HCT116 (cell line): ENCODE measurements around the gene DHX15. TPM values are rescaled to one million over a fixed set of nuclear protein-coding genes. Genes with fewer than 3 reads are reported as not detected.

ENCODE experiments used
- ATAC-seq: fragments of 200-7000 bp; cut with Tn5 transposase; 2 replicates; pipeline ENCODE4 v1.9.1; 2020; ENCODE audit warnings: mild to moderate bottlenecking, moderate library complexity
- BruUV-seq: library from RNA; stranded (reverse); fragments of 400-500 nt; replicated peaks from 2 replicates; lab custom pipeline; 2021; lab: Mats Ljungman, UMichigan
- CTCF ChIA-PET: fragments of 300-600 bp; sonication (Branson Sonifier 250); formaldehyde crosslinking; loops from one replicate; lab custom pipeline; 2021; ENCODE audit warnings: antibody characterized with exemption; lab: Charles Lee
- POLR2A ChIA-PET: fragments of 300-600, 350-600 bp; sonication (Branson Sonifier 250); formaldehyde crosslinking; loops from one replicate; lab custom pipeline; 2021; ENCODE audit warnings: antibody characterized with exemption; lab: Charles Lee
- RAD21 ChIA-PET, 2 experiments: fragments of 300-600 bp; sonication (Branson Sonifier 250); formaldehyde crosslinking; loops; one replicate each; lab custom pipeline; 2023; ENCODE audit warnings: low total read pairs in 2 of 2; ENCODE audit not compliant: uncharacterized antibody in 2 of 2, unreplicated experiment in 2 of 2, low non-redundant PET in 1 of 2; lab: Charles Lee
- DNase-seq: peaks from one replicate; pipeline ENCODE4 v3.0.0-alpha.2; 2010; ENCODE audit warnings: low read depth, low spot score
- H2AFZ ChIP-seq: fragments of 200-600 bp; shearing (Covaris generic), sonication (generic); 2 replicates; pipeline ENCODE4 v1.6.1; 2017; ENCODE audit warnings: low read depth, mixed run types, mixed read lengths, antibody characterized with exemption, low read length; ENCODE audit not compliant: poor library complexity, severe bottlenecking
- H3K27ac ChIP-seq: 2 replicates; pipeline ENCODE4 v1.5.1; 2012; ENCODE audit warnings: low read depth, low read length
- H3K27me3 ChIP-seq: fragments of 200-600 bp; sonication (generic); 2 replicates; pipeline ENCODE4 v1.6.1; 2016; ENCODE audit warnings: mixed run types, low read length, mixed read lengths; ENCODE audit not compliant: insufficient read depth
- H3K36me3 ChIP-seq, 2 experiments: fragments of 200-500 bp in 1 of 2; fragments of 200-600 bp in 1 of 2; sonication (Bioruptor generic) in 1 of 2; sonication (generic) in 1 of 2; 2 replicates each; pipeline versions ENCODE4 v1.5.1 to v1.6.1; 2014 to 2016; ENCODE audit warnings: low read length in 2 of 2, inconsistent platforms in 1 of 2, mixed read lengths in 1 of 2, mixed run types in 1 of 2; ENCODE audit not compliant: insufficient read depth in 2 of 2, control insufficient read depth in 1 of 2
- H3K4me1 ChIP-seq, 2 experiments: fragments of 200-600 bp in 1 of 2; sonication (generic) in 1 of 2; 2 replicates each; pipeline versions ENCODE4 v1.5.1 to v1.6.1; 2012 to 2017; ENCODE audit warnings: low read length in 2 of 2, inconsistent platforms in 1 of 2, mild to moderate bottlenecking in 1 of 2, mixed read lengths in 1 of 2, mixed run types in 1 of 2, moderate library complexity in 1 of 2; ENCODE audit not compliant: insufficient read depth in 2 of 2, control insufficient read depth in 1 of 2
- H3K4me2 ChIP-seq: fragments of 200-600 bp; sonication (generic); 2 replicates; pipeline ENCODE4 v1.6.1; 2017; ENCODE audit warnings: mixed run types, low read length, mixed read lengths
- H3K4me3 ChIP-seq, 2 experiments: fragments of 200-600 bp in 1 of 2; sonication (generic) in 1 of 2; replicated peaks in 1 of 2; 2 replicates each; pipeline ENCODE4 v1.5.1; 2011 to 2016; ENCODE audit warnings: low read length in 2 of 2, control low read depth in 1 of 2, low read depth in 1 of 2, mild to moderate bottlenecking in 1 of 2, mixed read lengths in 1 of 2, mixed run types in 1 of 2
- H3K79me2 ChIP-seq: fragments of 200-600 bp; sonication (generic); 2 replicates; pipeline ENCODE4 v1.6.1; 2017; ENCODE audit warnings: mild to moderate bottlenecking, mixed run types, low read length, moderate library complexity, mixed read lengths; ENCODE audit not compliant: insufficient read depth
- H3K9ac ChIP-seq: fragments of 200-600 bp; sonication (generic); 2 replicates; pipeline ENCODE4 v1.6.1; 2016; ENCODE audit warnings: low read length, mixed read lengths
- H3K9me2 ChIP-seq: fragments of 200-600 bp; sonication (generic), shearing (Covaris generic); 2 replicates; pipeline ENCODE4 v1.6.1; 2017; ENCODE audit warnings: mixed run types, mild to moderate bottlenecking, moderate library complexity; ENCODE audit not compliant: insufficient read depth
- H3K9me3 ChIP-seq, 2 experiments: fragments of 200-500 bp in 1 of 2; fragments of 200-600 bp in 1 of 2; sonication (Bioruptor generic) in 1 of 2; sonication (generic) in 1 of 2; 2 replicates each; pipeline ENCODE4 v1.6.1; 2014 to 2017; ENCODE audit warnings: low read length in 2 of 2, mixed read lengths in 2 of 2, inconsistent platforms in 1 of 2, low read depth in 1 of 2, mild to moderate bottlenecking in 1 of 2, mixed run types in 1 of 2, moderate library complexity in 1 of 2; ENCODE audit not compliant: control insufficient read depth in 1 of 2, insufficient read depth in 1 of 2
- H4K20me1 ChIP-seq: fragments of 200-600 bp; sonication (generic), shearing (Covaris generic); 2 replicates; pipeline ENCODE4 v1.6.1; 2017; ENCODE audit warnings: mixed run types, mild to moderate bottlenecking, moderate library complexity; ENCODE audit not compliant: insufficient read depth
- ATF3 ChIP-seq: IDR thresholded peaks from 2 replicates; pipeline ENCODE4 v1.6.1; 2012
- CEBPB ChIP-seq: IDR thresholded peaks from 2 replicates; pipeline ENCODE4 v1.6.1; 2012; ENCODE audit warnings: low read depth
- ELF1 ChIP-seq: IDR thresholded peaks from 2 replicates; pipeline ENCODE4 v1.6.1; 2012; ENCODE audit warnings: low read depth, borderline replicate concordance
- FOSL1 ChIP-seq: IDR thresholded peaks from 2 replicates; pipeline ENCODE4 v1.6.1; 2012; ENCODE audit warnings: low read depth
- POLR2A ChIP-seq: IDR thresholded peaks from 2 replicates; pipeline ENCODE4 v1.7.0; 2011; ENCODE audit warnings: borderline replicate concordance; ENCODE audit not compliant: insufficient read depth, insufficient read length; ENCODE audit errors: extremely low read depth
- RAD21 ChIP-seq: IDR thresholded peaks from 2 replicates; pipeline ENCODE4 v1.6.1; 2012; ENCODE audit warnings: low read depth, mild to moderate bottlenecking
- REST ChIP-seq: IDR thresholded peaks from 2 replicates; pipeline ENCODE4 v1.6.1; 2012; ENCODE audit warnings: low read depth
- SIN3A ChIP-seq: IDR thresholded peaks from 2 replicates; pipeline ENCODE4 v1.6.1; 2012; ENCODE audit warnings: low read depth
- SP1 ChIP-seq: IDR thresholded peaks from 2 replicates; pipeline ENCODE4 v1.6.1; 2012; ENCODE audit warnings: low read depth
- TCF7L2 ChIP-seq: IDR thresholded peaks from 2 replicates; pipeline ENCODE4 v1.7.0; 2011; ENCODE audit warnings: borderline replicate concordance, inconsistent platforms; ENCODE audit not compliant: insufficient read depth, insufficient read length; ENCODE audit errors: extremely low read depth
- YY1 ChIP-seq: IDR thresholded peaks from 2 replicates; pipeline ENCODE4 v1.6.1; 2011; ENCODE audit warnings: low read length, low read depth, moderate library complexity, mild to moderate bottlenecking; ENCODE audit not compliant: insufficient replicate concordance; ENCODE audit errors: extremely low read depth
- ZBTB33 ChIP-seq: IDR thresholded peaks from 2 replicates; pipeline ENCODE4 v1.6.1; 2011; ENCODE audit warnings: mild to moderate bottlenecking, low read length, moderate library complexity; ENCODE audit not compliant: insufficient replicate concordance; ENCODE audit errors: extremely low read depth
- ZNF274 ChIP-seq: fragments of 200-500 bp; sonication (Bioruptor generic); IDR thresholded peaks from 2 replicates; pipeline ENCODE4 v1.6.1; 2014; ENCODE audit warnings: mild to moderate bottlenecking, low read depth, low read length, inconsistent platforms
- intact Hi-C: fragments of 100-400 bp; cut with micrococcal nuclease; formaldehyde crosslinking; loops from 2 replicates; pipeline ENCODE4 v1.10.0; 2022
- total RNA-seq: library from RNA; stranded (reverse); gene quantifications from one replicate; pipeline ENCODE4 v1.2.1, GENCODE V29; 2021; ENCODE audit not compliant: unreplicated experiment

Gene DHX15
- total RNA-seq, 1 experiment from 2014 or later = 195 TPM

GRCh38 chr4:24632011-24632410 lies 47.7 kb upstream of the DHX15 start:
- Histone ChIP-seq H4K20me1 (no peaks in the 10 kb centered on the region), H3K4me2 (no peak overlapping the region), H3K9ac (no peak overlapping the region), H3K27ac (no peak overlapping the region), H3K4me3 (no peak overlapping the region), H2AFZ (no peak overlapping the region), H3K9me2 (no peaks in the 10 kb centered on the region), H3K36me3 (no peaks in the 10 kb centered on the region), H3K4me1 (no peaks in the 10 kb centered on the region), H3K27me3 (no peaks in the 10 kb centered on the region), H3K79me2 (no peaks in the 10 kb centered on the region), H3K9me3 (no peaks in the 10 kb centered on the region)
- DNase-seq (no peak), ATAC-seq (no peak)
- intact Hi-C loops = no loop called here
- CTCF ChIA-PET = no interaction called here
- RAD21 ChIA-PET = no interaction called here
- no peak for TF ChIP-seq RAD21
- no peak for TF ChIP-seq ZNF274
- TF ChIP-seq TCF7L2 = no peak
- TF ChIP-seq ATF3 = no peak
- no peak for TF ChIP-seq ELF1
- TF ChIP-seq SIN3A = no peak
- TF ChIP-seq REST = no peak
- TF ChIP-seq ZBTB33 = no peak
- no peak for TF ChIP-seq POLR2A
- no peak for TF ChIP-seq YY1
- no peak for TF ChIP-seq CEBPB
- TF ChIP-seq SP1 = no peak
- no peak for TF ChIP-seq FOSL1
- POLR2A ChIA-PET = no interaction called here
- no TSS peak for BruUV-seq
